ENCODE data around the gene TBX15.

- TF ChIP-seq EZH2 (IDR thresholded peaks at IDR 0.05; ENCODE audit: insufficient read depth, poor library complexity, severe bottlenecking) (no peak), EZH2phosphoT487 (IDR thresholded peaks at IDR 0.05; ENCODE audit: insufficient read depth, low read depth) (no peak)
Observed at GRCh38 chr1:118918230-118918939, 69.8 kb downstream of the TBX15 start.

Data from GM23248 (cell line).